Lower leg skin (tissue), 3 donors: Measurements from ENCODE around the gene REPS1.

Experiments used
- CTCF ChIP-seq, 3 donors: fragments of 450-650 bp; IDR thresholded peaks; one replicate each; pipeline ENCODE4 v1.5.1; 2016; ENCODE audit warnings: antibody characterized with exemption in 3 of 3, mild to moderate bottlenecking in 3 of 3, moderate library complexity in 2 of 3
- POLR2A ChIP-seq, 2 donors: fragments of 450-650 bp; IDR thresholded peaks; one replicate each; pipeline ENCODE4 v1.6.1; 2016 to 2017; ENCODE audit warnings: antibody characterized with exemption in 2 of 2, mild to moderate bottlenecking in 1 of 2, moderate library complexity in 1 of 2

- TF ChIP-seq POLR2A (IDR thresholded peaks at IDR 0.05): no peak
- TF ChIP-seq CTCF (IDR thresholded peaks at IDR 0.05): no peak
Observed at GRCh38 chr6:139008117-139008516, 20.1 kb upstream of the REPS1 start.
